CD4-positive, alpha-beta T cell treated with Interferon alpha-2 for 1 hour (primary cell): ENCODE data around the gene GNG2.

Experiments used
- DNase-seq, 2 donors: peaks; one replicate each; pipeline ENCODE4 v3.0.0-alpha.2; 2020 to 2022

The GNG2 gene

DNA sequence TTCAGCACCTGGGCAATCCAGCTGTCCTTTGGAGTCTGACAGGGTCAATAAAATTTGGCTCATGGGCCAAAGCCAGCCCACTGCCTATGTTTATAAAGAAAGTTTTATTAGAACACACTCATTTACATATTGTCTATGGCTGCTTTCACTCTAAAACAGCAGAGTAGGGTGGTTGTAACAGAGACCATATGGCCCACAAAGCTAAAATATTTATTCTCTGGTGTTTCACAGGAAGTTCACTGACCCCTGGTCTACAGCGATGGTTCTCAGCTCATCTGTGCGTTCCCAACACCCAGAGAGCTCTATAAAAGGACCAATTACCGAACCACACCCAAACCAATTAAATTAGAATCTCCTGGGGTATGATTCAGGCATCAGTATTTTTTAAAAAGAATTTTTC, 91.2 kb downstream of the GNG2 start:
- DNase-seq, result no peak

DNA sequence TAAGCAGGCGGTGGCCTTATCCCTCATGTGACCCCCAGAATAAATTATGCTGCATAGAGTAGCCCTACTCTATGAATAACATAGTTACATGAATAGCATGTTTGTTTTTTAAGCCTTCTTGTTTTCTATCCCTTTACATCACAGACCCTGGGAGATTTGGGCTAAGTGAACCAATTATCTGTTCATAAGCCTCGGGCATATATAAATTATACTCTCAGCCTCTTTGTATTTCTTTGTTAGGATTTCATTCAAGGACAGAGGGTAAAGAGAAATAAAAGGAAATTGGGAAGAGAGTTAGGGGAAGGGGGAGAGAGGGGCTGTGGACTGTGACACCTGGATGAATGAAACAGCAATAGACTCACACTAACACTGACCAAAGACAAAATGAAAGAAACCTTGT, 93.6 kb downstream of the GNG2 start:
- DNase-seq, result no peak

DNA sequence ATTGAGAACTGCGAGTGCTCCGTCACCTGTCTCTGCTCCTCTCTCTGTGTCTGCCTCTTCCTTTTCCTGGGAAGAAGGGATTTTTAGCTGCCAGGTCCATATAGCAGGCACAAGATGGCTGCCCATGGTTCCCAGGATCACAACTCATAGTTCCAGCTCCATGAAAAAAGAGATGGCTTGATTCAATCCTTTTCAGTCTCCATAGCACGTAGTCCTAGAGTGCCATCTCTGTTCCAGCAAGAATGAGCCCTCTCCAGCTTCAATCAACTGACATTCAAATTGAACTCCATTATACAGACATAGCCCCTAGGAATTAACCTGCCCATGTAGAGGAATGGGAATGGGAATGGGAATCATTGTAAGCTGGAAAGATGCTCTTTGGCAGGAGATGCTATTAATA, 94.2 kb downstream of the GNG2 start:
- peak in 1 of 2 donors; percentile 16 for DNase-seq

DNA sequence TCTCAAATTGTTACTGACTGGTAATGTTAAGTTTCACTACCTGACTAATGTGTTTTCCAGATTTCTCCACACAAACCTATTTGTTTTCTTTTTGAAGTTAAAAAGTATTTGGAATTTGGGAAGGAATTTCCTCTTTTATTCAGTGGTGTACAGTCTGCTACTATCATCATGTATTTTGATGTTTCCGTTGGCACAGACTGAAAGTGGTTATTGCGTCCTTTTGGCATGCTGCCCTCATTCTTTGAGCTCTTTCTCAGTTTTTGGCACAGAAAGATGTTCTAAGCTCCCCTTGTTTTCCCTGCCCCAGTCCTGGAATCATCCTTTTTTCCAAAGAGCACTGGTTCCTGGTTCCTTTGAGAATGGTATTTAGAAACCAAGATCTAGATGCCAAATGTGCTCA, 97.5 kb downstream of the GNG2 start:
- DNase-seq, result no peak

DNA sequence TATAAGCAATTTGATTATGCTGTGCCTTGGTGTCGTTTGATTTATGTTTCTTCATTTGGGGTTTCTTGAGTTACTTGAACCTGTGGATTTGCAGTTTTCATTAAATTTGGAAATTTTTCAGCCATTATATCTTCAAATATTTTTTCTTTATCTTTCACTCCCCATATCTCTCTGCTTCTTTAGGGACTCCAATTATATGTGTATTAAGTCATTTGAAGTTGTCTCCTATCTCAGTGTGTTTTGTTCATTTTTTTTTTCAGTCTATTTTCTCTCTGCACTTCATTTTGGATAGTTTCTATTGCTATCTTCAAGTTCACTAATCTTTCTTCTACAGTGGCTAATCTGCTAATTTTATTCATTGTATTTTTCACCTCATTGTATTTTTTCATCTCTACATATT, 99.5 kb downstream of the GNG2 start:
- DNase-seq, result no peak

DNA sequence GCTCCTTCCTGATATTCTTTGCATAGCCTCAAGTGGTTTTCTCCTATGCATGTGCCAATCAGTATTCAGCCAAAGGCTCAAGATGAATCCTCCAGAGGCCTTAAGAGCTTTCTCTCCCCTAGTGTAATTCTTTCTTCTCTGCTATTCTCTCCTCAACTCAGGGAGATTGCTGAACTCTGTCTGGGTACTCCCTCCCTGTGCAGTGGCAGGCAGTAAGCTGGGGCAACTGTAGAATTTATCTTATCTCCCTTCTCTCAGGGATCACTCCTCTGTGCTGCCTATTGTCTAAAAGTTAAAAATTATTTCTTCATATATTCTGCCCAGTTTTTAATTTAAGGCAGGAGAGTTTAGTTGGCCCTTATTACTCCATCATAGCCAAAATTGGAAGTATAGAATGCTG, 100.5 kb downstream of the GNG2 start:
- no peak for DNase-seq

DNA sequence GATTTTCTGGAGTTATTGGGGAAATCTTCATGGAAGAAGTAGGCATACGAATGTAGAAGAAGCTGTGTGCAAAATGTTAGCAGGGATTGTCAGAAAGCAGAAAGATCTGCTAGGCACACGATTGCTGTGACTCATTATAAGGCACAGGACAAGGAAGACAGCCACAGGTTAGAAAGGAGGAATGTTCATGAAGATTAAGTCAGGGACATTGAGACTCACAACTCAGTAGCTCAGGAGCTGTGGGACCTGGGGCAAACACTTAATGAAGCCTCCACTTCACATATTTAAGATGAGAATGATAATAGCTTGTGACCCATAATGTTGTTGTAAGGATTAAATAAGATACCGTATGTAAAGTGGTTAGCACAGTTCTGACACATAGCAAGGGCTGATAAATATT, 102.3 kb downstream of the GNG2 start:
- no peak for DNase-seq

DNA sequence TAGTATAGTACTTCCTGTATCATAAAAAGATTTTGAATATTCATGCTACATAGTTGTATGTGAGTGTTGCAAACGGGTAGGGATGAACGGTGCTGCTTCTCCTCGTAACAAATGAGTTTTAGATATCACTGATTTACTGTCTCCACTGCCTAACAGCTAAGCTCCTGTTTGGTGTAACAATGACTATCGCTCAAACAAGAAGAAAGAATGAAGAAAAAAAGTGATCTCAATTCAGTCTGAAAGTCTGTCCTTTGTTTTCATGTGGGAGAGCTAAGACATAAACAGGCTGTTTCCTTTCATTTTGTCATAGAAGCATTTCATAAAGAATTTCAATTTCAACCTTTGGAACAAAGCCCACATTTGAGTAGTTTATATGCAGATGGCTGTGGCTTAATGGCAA, 102.9 kb downstream of the GNG2 start:
- DNase-seq, result no peak

DNA sequence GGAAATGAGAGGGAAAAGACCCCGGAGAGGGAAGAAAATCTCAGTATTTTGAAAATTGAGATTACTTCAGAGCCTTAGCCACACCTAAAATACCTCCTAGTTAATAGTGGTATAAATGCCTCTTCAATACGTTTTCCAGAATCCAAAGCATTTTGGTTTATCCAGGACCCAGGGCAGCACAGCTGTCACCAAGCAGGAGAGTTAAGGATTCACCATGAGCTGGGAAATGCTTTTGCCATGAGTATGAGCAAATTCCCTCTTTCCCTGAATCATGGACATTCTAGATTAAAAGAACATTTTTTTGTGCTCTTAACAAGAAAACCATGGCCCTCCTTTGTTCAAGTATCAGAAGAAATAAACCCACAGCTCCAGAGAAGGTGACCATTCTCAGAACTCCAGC, 107.1 kb downstream of the GNG2 start:
- DNase-seq, result no peak

DNA sequence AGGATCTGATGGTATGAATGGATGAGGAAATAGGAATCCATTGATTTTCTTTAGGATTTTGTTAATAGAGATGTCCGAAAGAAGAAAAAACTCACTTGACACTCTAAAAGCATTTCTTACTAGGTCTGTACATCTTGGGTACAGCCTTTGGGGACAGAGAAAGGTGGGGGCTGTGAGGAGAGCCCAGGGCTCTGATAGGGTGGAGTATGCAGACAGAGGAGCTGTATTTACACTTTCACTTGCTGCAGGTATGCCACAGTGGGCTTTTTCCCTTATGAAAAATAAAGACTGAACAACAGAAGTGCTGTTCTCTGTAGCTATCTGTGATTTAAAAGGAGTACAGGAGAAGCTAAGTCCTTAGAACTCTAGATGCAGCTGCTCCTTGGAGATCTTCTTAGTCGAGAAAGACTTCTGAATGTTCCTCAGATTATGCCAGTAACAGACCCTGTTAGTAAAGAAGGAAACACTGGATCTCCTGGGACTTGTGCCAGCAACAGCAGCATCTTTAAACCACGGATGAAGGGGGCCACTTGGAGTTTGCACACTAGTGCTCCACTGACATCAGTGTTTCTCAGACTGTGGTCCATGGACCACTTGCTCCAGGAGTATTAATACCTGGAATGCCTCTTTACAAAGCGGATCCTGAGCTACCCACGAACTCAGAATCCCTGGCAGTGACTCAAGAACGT, 109.6 kb downstream of the GNG2 start:
- DNase-seq, result no peak

DNA sequence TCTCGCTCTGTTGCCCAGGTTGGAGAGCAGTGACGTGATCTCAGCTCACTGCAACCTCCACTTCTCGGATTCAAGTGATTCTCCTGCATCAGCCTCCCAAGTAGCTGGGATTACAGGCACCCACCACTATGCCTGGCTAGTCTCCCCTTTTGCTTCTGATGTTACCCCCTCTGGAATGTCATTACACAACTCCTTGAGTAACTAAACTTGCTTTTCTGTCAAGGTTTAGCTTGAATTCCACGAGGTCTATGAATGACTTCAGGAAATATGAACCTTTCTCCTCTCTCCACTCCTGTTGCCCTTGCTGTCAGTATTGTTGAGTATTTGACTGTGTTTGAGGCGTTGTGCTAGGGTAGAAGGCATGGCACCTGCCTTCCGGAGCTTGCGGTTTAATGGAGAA, 112.2 kb downstream of the GNG2 start:
- no peak for DNase-seq

DNA sequence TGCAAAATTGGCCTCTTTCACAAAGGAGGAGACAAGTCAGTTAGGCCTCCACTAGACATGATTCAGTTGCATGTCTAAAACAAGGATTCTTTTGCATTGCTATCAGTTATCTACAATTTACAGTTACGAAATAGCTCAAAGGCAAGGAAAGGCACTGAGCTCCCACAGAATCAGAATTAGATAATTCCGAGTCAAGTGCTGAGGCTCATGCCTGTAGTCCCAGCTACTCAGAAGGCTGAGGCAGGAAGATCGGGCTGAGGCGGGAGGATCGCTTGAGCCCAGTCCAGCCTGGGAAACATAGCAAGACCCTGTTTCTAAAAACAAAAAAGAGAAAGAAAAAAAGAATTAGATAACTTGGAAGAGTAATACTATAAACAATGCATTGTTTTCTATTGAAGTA, 116.7 kb downstream of the GNG2 start:
- no peak for DNase-seq

DNA sequence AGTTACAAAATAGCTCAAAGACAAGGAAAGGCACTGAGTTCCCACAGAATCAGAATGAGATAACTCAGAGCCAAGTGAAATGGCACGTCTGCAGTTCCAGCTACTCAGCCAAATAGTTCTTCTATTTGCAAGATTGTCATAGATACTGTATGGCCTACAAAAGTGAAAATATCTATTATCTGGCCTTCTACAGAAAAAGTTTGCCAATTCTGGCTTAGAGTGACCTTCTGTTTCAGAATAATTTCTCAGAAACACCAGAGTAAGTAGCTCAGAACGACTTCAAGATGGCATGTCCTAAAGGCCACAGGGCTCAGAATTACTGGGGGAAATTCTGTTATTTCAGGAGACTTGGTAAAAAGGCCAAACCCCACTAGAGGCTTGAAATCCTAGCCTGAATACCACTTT, 118.3 kb downstream of the GNG2 start:
- no peak for DNase-seq

DNA sequence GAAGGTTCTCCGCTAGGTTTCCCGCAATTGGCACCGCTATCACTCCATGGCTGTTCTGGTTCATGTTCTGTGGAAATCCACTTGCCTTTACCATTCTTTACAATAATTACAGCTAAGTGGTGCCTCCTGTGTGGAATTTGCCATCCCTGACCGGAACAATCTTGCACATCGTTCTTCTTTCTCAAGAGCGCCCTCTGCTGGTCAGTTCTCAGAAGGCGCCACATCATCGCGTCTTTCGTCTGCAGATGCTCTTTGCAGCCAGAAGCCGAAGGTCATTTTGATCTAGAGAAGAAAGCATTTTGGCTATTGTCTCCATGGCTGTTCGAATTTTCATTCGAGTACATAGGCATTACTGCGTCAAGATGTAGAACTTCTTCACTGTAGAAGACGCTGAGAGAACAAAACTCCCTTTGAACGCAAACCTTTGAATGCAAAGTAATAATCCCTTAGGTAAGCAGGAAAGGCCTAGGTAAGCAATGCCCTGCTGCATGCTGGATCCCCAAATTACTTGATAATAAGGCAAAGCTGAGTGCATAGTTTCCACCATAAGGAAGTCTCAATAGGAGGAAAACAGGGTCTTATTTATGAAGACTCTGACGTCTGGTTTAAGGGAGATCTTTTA, 118.8 kb downstream of the GNG2 start:
- peak; percentile 75 to 83 for DNase-seq

DNA sequence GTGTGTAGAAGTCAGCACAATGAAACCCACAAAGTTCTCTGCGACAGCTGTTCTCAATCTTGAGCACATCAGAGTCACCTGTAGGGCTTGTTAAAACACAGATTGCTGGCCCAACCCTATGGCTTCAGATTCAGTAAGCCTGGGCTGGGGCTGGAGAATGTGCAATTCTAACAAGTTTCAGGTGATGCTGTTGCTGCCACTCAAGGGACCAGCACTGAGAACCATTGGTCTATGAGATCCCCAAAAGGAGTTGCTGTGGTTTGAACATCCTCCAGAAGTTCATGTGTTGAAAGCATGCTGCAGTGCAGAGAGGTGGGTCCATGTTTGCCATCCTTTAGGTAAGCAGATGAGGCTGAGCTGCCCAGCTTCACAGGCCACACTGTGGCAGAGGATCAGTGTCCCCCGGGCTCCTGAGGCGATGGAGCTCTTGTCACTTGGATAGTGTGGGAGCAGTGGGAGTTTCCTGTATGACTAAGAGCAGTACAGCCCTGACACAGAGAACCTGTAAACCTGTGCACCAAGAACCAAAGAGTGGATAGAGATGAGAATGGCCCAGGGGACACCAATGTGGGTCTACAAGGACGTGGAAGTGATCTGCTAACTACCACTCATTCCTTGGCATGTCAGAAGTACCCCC, 120.9 kb downstream of the GNG2 start:
- no peak for DNase-seq

DNA sequence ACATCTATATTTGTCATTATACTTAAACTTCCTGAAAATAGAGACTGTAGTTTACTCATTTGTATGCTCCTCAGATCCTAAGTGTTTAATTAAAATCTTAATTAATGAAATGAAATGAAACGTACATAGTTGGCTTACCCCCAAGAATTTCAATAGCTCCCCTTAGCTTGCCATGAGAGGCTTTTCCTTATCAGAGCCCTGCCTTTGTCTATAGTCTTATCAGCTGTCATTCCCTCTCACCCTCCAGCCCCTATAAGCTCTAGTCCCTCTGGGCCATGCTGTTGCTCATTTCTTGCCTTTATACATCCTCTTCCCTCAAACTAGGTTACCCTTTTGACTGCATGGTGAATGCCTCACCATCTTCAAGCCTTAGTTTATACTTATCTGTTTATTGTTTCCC, 127.8 kb downstream of the GNG2 start:
- DNase-seq, result no peak

DNA sequence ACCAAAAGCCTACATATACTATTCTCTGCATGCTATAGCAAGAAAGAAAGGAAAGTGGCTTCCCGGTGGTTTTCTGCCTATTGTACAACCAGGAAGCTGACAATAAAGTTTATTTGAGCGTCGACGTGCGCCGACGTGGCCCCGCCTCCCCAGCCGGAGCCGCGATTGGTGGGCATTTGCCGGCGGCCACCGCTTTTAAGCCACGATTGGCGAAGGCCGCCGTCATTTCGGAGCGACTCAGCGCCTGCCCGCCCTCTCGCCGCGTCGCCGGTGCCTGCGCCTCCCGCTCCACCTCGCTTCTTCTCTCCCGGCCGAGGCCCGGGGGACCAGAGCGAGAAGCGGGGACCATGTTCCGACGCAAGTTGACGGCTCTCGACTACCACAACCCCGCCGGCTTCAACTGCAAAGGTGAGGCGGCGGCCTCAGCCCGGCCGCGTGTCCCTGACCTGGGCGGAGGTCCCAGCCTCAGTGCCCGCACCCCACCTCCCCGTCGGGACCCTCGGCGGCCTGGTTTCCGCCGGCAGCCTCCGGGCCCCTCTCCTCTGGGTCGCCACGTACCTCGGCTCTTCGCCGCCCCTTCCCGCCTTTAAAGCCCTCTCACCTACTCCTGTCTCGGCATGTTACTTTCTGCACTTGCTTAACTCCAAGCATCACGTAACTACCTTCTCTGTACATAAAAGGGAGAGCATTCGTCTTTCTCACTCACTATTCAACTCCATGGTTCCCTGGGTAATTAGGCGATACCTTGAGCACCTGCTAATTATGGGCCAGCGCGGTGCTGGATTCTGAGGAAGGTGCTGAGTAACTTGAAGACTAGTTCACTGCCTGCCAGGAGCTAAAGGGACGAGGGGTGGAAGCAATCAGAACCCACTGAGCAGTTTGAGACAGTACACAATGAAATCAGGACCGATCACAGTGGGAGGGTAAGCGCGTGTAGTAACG, 129.2 kb downstream of the GNG2 start, which contains the start of gene RTRAF:
TSS of gene RTRAF (plus strand) at position 254 of the 942 bp plus-strand sequence. CDS start at position 348, 94 bp downstream.
- peak; percentile 90 to 93 for DNase-seq

DNA sequence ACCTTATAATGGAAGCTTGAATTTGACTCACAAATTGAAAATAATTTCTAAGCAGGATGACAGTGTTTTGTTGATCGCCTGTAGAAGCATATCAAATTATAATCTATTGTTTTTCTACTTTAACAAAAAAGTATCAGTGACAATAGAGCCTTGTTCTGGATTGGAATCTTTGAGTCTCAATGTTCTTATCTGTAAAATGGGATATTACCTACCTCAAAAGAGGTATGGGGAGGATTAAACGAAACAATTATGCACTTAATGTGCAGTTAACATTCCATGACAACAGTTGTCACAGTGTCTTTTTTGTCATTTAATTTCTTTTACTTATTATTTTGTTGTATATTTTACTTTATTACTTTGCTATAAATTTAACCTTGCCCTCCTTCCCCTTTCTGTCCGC, 130.1 kb downstream of the GNG2 start:
- no peak for DNase-seq

DNA sequence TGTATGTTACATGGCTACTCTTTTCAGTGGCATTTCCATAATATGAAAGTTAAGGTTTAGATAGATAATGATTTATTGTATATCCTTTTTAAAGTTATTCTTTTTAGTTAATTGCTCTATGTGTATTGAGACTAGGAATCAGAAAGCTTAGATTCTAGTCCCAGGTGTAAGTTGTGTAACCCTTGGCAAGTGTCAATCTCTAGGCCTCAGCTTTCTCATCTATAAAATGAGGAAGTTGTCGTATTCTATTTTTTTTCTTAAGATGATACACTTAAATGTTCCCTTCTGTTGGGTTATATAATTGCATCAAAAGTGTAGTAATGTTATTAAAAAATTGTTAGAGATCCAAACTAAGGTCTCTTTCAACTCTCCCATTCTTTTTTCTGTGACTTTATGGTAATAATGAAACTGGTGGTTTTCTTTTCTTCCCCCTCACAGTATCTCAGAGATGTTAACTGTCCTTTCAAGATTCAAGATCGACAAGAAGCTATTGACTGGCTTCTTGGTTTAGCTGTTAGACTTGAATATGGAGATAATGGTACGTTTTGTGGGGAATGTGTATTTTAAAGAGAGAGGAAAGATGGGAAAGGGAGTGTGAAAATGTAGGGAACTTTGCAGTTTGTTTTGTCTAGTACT, 133.0 kb downstream of the GNG2 start:
- DNase-seq, result no peak

DNA sequence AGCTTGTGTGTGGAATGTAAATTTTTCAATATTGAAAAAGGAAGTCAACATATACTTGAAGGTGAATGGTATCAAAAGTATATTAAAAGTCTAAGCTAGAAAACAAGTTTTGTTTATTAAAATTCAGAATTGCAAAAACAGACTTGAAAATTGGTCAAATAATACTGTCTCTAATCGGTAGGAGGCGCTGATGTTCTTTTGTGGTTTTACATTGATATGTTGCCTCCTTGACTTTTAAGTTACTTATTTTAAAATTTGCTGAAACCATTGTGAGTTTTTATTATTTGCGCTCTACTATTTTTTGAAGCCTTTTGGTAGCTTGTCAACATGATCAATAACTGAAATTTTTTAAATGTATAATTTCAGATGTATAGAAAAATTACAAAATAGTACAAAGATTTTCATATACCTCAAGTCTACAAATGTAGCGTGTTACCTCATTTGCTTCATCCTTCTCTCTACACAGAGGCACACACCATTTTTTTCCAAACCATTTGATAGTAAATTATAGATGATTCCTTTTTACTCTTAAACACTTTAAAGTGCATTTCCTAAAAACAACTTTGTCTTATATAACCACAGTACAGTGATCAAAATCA, 135.8 kb downstream of the GNG2 start:
- peak in 1 of 2 donors; percentile 68 for DNase-seq

DNA sequence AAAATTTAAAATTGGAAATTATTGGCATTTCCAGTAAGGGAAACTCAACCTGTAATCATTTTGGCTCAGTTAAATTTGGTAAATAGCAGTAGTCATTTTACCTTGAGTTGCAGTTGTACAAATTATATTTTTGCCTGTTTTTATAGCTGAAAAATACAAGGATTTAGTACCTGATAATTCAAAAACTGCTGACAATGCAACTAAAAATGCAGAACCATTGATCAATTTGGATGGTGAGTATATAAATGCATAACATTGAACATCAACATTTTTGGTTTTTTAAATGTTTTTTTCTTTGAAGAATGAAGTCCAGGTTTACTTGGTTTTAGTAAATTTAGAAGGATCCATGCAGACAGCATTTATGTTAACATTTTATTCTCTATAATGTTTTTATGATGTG, 137.9 kb downstream of the GNG2 start:
- DNase-seq, result no peak

DNA sequence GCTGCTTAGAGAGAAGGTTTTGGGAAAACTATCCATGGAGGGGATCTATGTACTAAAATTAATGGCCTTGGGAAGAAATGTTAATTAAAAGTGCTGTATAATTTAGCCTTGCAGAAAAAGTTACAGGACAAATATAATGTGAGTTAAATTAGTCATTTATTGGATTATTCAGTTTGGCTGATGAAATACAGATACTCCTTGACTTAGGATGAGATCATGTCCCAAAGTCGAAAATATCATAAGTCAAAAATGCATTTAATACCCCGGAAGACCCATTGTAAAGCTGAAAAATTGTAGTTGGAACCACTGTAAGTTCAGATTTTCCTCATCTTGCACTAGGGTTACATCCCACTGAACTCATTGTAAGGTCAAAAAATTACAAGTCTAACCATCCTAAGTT, 138.7 kb downstream of the GNG2 start:
- DNase-seq, result no peak
